Smooth muscle cell (in vitro differentiated cells): ENCODE measurements around the gene GRPEL1. TPM values are rescaled to one million over a fixed set of nuclear protein-coding genes. Genes with fewer than 3 reads are reported as not detected.

ENCODE experiments used
- DNase-seq: peaks from one replicate; lab custom pipeline; 2025; ENCODE audit not compliant: unreplicated experiment; lab: John Stamatoyannopoulos, UW
- H2AFZ ChIP-seq: fragments of 200-600 bp; sonication (generic); 2 replicates; pipeline ENCODE4 v1.6.0; 2016; ENCODE audit warnings: antibody characterized with exemption, low read depth, mild to moderate bottlenecking
- H3F3A ChIP-seq: fragments of 200-600 bp; sonication (generic); 2 replicates; pipeline ENCODE4 v1.6.0; 2017; ENCODE audit warnings: antibody characterized with exemption, low read depth
- H3K27ac ChIP-seq: fragments of 200-600 bp; sonication (generic); 2 replicates; pipeline ENCODE4 v1.5.1; 2016; ENCODE audit warnings: low read depth, mild to moderate bottlenecking
- H3K27me3 ChIP-seq: fragments of 200-600 bp; sonication (generic); 2 replicates; pipeline ENCODE4 v1.6.1; 2016; ENCODE audit warnings: low read depth, mild to moderate bottlenecking
- H3K36me3 ChIP-seq: fragments of 200-600 bp; sonication (generic); 2 replicates; pipeline ENCODE4 v1.5.1; 2016; ENCODE audit warnings: low read depth
- H3K4me1 ChIP-seq: fragments of 200-600 bp; sonication (generic); 2 replicates; pipeline ENCODE4 v1.5.1; 2016; ENCODE audit warnings: low read depth
- H3K4me2 ChIP-seq: fragments of 200-600 bp; sonication (generic); 2 replicates; pipeline ENCODE4 v1.6.0; 2016; ENCODE audit warnings: mild to moderate bottlenecking
- H3K4me3 ChIP-seq: fragments of 200-600 bp; sonication (generic); 2 replicates; pipeline ENCODE4 v1.5.1; 2016; ENCODE audit warnings: mild to moderate bottlenecking
- H3K79me2 ChIP-seq: fragments of 200-600 bp; sonication (generic); 2 replicates; pipeline ENCODE4 v1.6.0; 2016; ENCODE audit warnings: low read depth, mild to moderate bottlenecking
- H3K9ac ChIP-seq: fragments of 200-600 bp; sonication (generic); 2 replicates; pipeline ENCODE4 v1.6.0; 2016; ENCODE audit warnings: low read depth
- H3K9me3 ChIP-seq: fragments of 200-600 bp; sonication (generic); replicated peaks from 2 replicates; pipeline ENCODE4 v1.5.1; 2016; ENCODE audit warnings: low read depth
- H4K20me1 ChIP-seq: fragments of 200-600 bp; sonication (generic); 2 replicates; pipeline ENCODE4 v1.6.0; 2016; ENCODE audit warnings: low read depth
- CTCF ChIP-seq: fragments of 200-600 bp; sonication (generic); IDR thresholded peaks from 2 replicates; pipeline ENCODE4 v1.5.1; 2017; ENCODE audit warnings: borderline replicate concordance, mild to moderate bottlenecking, antibody characterized with exemption; ENCODE audit not compliant: insufficient read depth, poor library complexity, severe bottlenecking
- WGBS: methylation state at CpG from one replicate; pipeline ENCODE4 v1.1.7; 2016; ENCODE audit warnings: low lambda C conversion rate; 5-methylcytosine and 5-hydroxymethylcytosine counted together
- polyA plus RNA-seq: library from polyadenylated mRNA; unstranded; fragments of >200 nt; fragmentation: Nextera tagmentation; extraction: Ambion mirVana; gene quantifications from 2 replicates; pipeline ENCODE4 v1.2.1, GENCODE V29; 2016
- total RNA-seq: library from RNA; depleted of rRNA; stranded (reverse); fragments of >200 nt; gene quantifications from 2 replicates; pipeline ENCODE4 v1.2.3, GENCODE V29; 2014

The GRPEL1 gene
- total and polyA plus RNA-seq, 2 experiments from 2014 or later, result 18.6 to 40.6 TPM

- H3K9ac ChIP-seq, result no peak overlapping the region
- peaks cover 10% of the 10 kb centered on the region for H3K36me3 ChIP-seq
- H3K27me3 ChIP-seq, result no peaks in the 10 kb centered on the region
- H3K79me2 ChIP-seq, result peaks cover 12% of the 10 kb centered on the region
- H4K20me1 ChIP-seq, result peaks cover 25% of the 10 kb centered on the region
- H3K27ac ChIP-seq, result no peak overlapping the region
- no peak overlapping the region for H3K4me3 ChIP-seq
- H3F3A ChIP-seq, result peaks cover 3% of the 10 kb centered on the region
- 97% methylated on average over 20 of the region's 20 CpGs for WGBS
- H3K9me3 ChIP-seq, result no peaks in the 10 kb centered on the region
- DNase-seq, result no peak
- no peak overlapping the region for H2AFZ ChIP-seq
- no peaks in the 10 kb centered on the region for H3K4me1 ChIP-seq
- TF ChIP-seq CTCF, result no peak
- H3K4me2 ChIP-seq, result no peak overlapping the region
Observed at GRCh38 chr4:7060346-7061150, 7.3 kb downstream of the GRPEL1 start.

GRCh38 chr4:7059662-7060061 lies 8.2 kb downstream of the GRPEL1 start:
- Histone ChIP-seq H3K9me3 (no peaks in the 10 kb centered on the region), H3K79me2 (peaks cover 7% of the 10 kb centered on the region), H3K4me2 (no peak overlapping the region), H3K4me3 (no peak overlapping the region), H2AFZ (no peak overlapping the region), H3K36me3 (peaks cover 10% of the 10 kb centered on the region), H3K4me1 (no peaks in the 10 kb centered on the region), H3K9ac (no peak overlapping the region), H3K27ac (no peak overlapping the region), H3K27me3 (no peaks in the 10 kb centered on the region), H4K20me1 (peaks cover 17% of the 10 kb centered on the region), H3F3A (peaks cover 3% of the 10 kb centered on the region)
- DNase-seq, result no peak
- WGBS, result 94% methylated on average over 11 of the region's 11 CpGs
- no peak for TF ChIP-seq CTCF

- peaks cover 4% of the 10 kb centered on the region for H3K79me2 ChIP-seq
- no peak overlapping the region for H3K9ac ChIP-seq
- no peak overlapping the region for H3K4me2 ChIP-seq
- H2AFZ ChIP-seq, result no peak overlapping the region
- H3F3A ChIP-seq, result peaks cover 3% of the 10 kb centered on the region
- TF ChIP-seq CTCF, result no peak
- no peak for DNase-seq
- H4K20me1 ChIP-seq, result peaks cover 11% of the 10 kb centered on the region
- H3K27ac ChIP-seq, result no peak overlapping the region
- 98% methylated on average over 3 of the region's 3 CpGs for WGBS
- no peaks in the 10 kb centered on the region for H3K9me3 ChIP-seq
- no peaks in the 10 kb centered on the region for H3K27me3 ChIP-seq
- H3K36me3 ChIP-seq, result peaks cover 8% of the 10 kb centered on the region
- no peak overlapping the region for H3K4me3 ChIP-seq
- no peaks in the 10 kb centered on the region for H3K4me1 ChIP-seq
Observed at GRCh38 chr4:7058792-7059191, 9.1 kb downstream of the GRPEL1 start.

GRCh38 chr4:7055990-7056325 lies 11.9 kb downstream of the GRPEL1 start:
- H3K79me2 ChIP-seq, result peaks cover 8% of the 10 kb centered on the region
- H3K4me1 ChIP-seq, result no peaks in the 10 kb centered on the region
- WGBS, result 97% methylated on average over 10 of the region's 10 CpGs
- TF ChIP-seq CTCF, result no peak
- no peak overlapping the region for H3K4me2 ChIP-seq
- peaks cover 3% of the 10 kb centered on the region for H3F3A ChIP-seq
- no peaks in the 10 kb centered on the region for H3K27me3 ChIP-seq
- H3K36me3 ChIP-seq, result peaks cover 3% of the 10 kb centered on the region
- no peaks in the 10 kb centered on the region for H3K9me3 ChIP-seq
- H3K9ac ChIP-seq, result no peak overlapping the region
- no peak overlapping the region for H3K4me3 ChIP-seq
- H3K27ac ChIP-seq, result no peak overlapping the region
- H2AFZ ChIP-seq, result no peak overlapping the region
- H4K20me1 ChIP-seq, result peaks cover 24% of the 10 kb centered on the region
- no peak for DNase-seq
